ENCODE data around the gene ABTB2.

GRCh38 chr11:34380696-34381095 is 22.9 kb upstream of the ABTB2 start:
- TF ChIP-seq CBX2 (IDR thresholded peaks at IDR 0.05; ENCODE audit: borderline replicate concordance, low read depth), result no peak
- TF ChIP-seq CTCF (IDR thresholded peaks at IDR 0.05), result no peak
- no peak for TF ChIP-seq BHLHE40 (IDR thresholded peaks at IDR 0.05; ENCODE audit: low read depth, low read length)
- peak; percentile 85 for TF ChIP-seq PBX3 (IDR thresholded peaks at IDR 0.05)
- peak; percentile 95 for TF ChIP-seq GATA3 (IDR thresholded peaks at IDR 0.05; ENCODE audit: borderline replicate concordance)
- no peak; a peak in 1 of 5 replicates for TF ChIP-seq RAD21 (conservative IDR thresholded peaks at IDR 0.05 in 1 of 2, IDR thresholded peaks at IDR 0.05 in 1 of 2)
- TF ChIP-seq CEBPB (IDR thresholded peaks at IDR 0.05), result peak; percentile 49 to 73; a peak in 3 of 4 replicates

Measured in A549 (cell line).